Lower leg skin (tissue), 3 donors: ENCODE measurements around the gene NRG3.

ENCODE experiments used
- CTCF ChIP-seq, 3 donors: fragments of 450-650 bp; IDR thresholded peaks; one replicate each; pipeline ENCODE4 v1.5.1; 2016; ENCODE audit warnings: antibody characterized with exemption in 3 of 3, mild to moderate bottlenecking in 3 of 3, moderate library complexity in 2 of 3
- POLR2A ChIP-seq, 2 donors: fragments of 450-650 bp; IDR thresholded peaks; one replicate each; pipeline ENCODE4 v1.6.1; 2016 to 2017; ENCODE audit warnings: antibody characterized with exemption in 2 of 2, mild to moderate bottlenecking in 1 of 2, moderate library complexity in 1 of 2

DNA sequence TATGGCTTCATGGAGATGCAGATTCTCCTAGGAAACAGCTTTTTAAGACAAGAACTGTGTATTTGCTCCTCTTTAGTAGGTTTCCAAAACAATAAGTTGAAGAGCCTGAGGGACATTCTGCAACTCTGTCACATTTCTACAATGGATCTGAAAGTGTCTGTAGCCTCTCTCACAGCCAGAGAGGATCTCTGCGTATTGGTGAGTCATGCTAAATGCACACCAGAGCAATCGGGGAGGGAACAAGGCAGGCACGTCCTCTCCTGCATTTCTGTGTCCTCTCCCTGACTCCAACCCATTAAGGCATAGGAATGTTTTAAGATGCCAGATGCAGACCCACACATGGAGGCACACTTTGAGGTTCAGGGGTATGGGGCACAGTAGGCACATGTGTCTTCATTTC lies 1137.9 kb downstream of the NRG3 start:
- TF ChIP-seq POLR2A (IDR thresholded peaks at IDR 0.05): no peak
- no peak for TF ChIP-seq CTCF (IDR thresholded peaks at IDR 0.05)
